Nephron (organoid): ENCODE results near the gene CCR5AS.

ENCODE experiments used
- H3K27ac Mint-ChIP-seq, 3 experiments: 2 replicates each; pipeline ENCODE4 v1.8.0; 2020; ENCODE audit warnings: mixed read lengths in 3 of 3, mild to moderate bottlenecking in 2 of 3, moderate library complexity in 1 of 3
- H3K27me3 Mint-ChIP-seq: 2 replicates; pipeline ENCODE4 v1.8.0; 2021; ENCODE audit warnings: low read depth, mild to moderate bottlenecking, moderate library complexity, mixed read lengths
- H3K36me3 Mint-ChIP-seq: 2 replicates; pipeline ENCODE4 v1.8.0; 2020; ENCODE audit warnings: low read depth, mixed read lengths
- H3K4me1 Mint-ChIP-seq: 2 replicates; pipeline ENCODE4 v1.8.0; 2020; ENCODE audit warnings: mixed read lengths
- H3K4me3 Mint-ChIP-seq, 3 experiments: 2 replicates each; pipeline ENCODE4 v1.8.0; 2020; ENCODE audit warnings: mild to moderate bottlenecking in 3 of 3, mixed read lengths in 3 of 3, moderate library complexity in 2 of 3
- H3K9me3 Mint-ChIP-seq: 2 replicates; pipeline ENCODE4 v1.8.0; 2020; ENCODE audit warnings: mixed read lengths
- TF ChIP-seq, protein P1 (sequence below), 3 experiments: fragments of 200-600 bp; sonication (generic); IDR thresholded peaks; one replicate each; pipeline ENCODE4 v1.5.0; 2021; ENCODE audit warnings: antibody characterized with exemption in 3 of 3; ENCODE audit not compliant: unreplicated experiment in 3 of 3

CCR5AS gene

GRCh38 chr3:46360907-46361306, 46.0 kb downstream of the CCR5AS start:
- TF ChIP-seq, protein P1, sequence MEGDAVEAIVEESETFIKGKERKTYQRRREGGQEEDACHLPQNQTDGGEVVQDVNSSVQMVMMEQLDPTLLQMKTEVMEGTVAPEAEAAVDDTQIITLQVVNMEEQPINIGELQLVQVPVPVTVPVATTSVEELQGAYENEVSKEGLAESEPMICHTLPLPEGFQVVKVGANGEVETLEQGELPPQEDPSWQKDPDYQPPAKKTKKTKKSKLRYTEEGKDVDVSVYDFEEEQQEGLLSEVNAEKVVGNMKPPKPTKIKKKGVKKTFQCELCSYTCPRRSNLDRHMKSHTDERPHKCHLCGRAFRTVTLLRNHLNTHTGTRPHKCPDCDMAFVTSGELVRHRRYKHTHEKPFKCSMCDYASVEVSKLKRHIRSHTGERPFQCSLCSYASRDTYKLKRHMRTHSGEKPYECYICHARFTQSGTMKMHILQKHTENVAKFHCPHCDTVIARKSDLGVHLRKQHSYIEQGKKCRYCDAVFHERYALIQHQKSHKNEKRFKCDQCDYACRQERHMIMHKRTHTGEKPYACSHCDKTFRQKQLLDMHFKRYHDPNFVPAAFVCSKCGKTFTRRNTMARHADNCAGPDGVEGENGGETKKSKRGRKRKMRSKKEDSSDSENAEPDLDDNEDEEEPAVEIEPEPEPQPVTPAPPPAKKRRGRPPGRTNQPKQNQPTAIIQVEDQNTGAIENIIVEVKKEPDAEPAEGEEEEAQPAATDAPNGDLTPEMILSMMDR (IDR thresholded peaks at IDR 0.05; ENCODE audit: unreplicated experiment in 3 of 3): no peak
- Mint-ChIP-seq H3K4me3 (no peak overlapping the region), H3K36me3 (no peaks in the 10 kb centered on the region), H3K9me3 (no peaks in the 10 kb centered on the region), H3K4me1 (no peaks in the 10 kb centered on the region), H3K27ac (no peak overlapping the region), H3K27me3 (peaks cover 39% of the 10 kb centered on the region)

GRCh38 chr3:46359733-46360493, 47.0 kb downstream of the CCR5AS start:
- no peak overlapping the region for H3K4me3 Mint-ChIP-seq
- no peaks in the 10 kb centered on the region for H3K9me3 Mint-ChIP-seq
- peaks cover 44% of the 10 kb centered on the region for H3K27me3 Mint-ChIP-seq
- no peaks in the 10 kb centered on the region for H3K4me1 Mint-ChIP-seq
- H3K36me3 Mint-ChIP-seq: no peaks in the 10 kb centered on the region
- H3K27ac Mint-ChIP-seq: no peak overlapping the region
- TF ChIP-seq, protein P1 (IDR thresholded peaks at IDR 0.05; ENCODE audit: unreplicated experiment in 3 of 3): no peak

- Mint-ChIP-seq H3K27me3 (peaks cover 56% of the 10 kb centered on the region), H3K4me1 (no peaks in the 10 kb centered on the region), H3K4me3 (no peak overlapping the region), H3K36me3 (no peaks in the 10 kb centered on the region), H3K9me3 (no peaks in the 10 kb centered on the region), H3K27ac (no peak overlapping the region)
- TF ChIP-seq, protein P1 (IDR thresholded peaks at IDR 0.05; ENCODE audit: unreplicated experiment in 3 of 3): no peak
Measured at GRCh38 chr3:46358466-46358865, 48.4 kb downstream of the CCR5AS start.

GRCh38 chr3:46356909-46357308, 50.0 kb downstream of the CCR5AS start:
- Mint-ChIP-seq H3K4me3 (no peak overlapping the region), H3K36me3 (no peaks in the 10 kb centered on the region), H3K27me3 (peaks cover 66% of the 10 kb centered on the region), H3K9me3 (no peaks in the 10 kb centered on the region), H3K27ac (no peak overlapping the region), H3K4me1 (no peaks in the 10 kb centered on the region)
- TF ChIP-seq, protein P1 (IDR thresholded peaks at IDR 0.05; ENCODE audit: unreplicated experiment in 3 of 3): no peak

DNA sequence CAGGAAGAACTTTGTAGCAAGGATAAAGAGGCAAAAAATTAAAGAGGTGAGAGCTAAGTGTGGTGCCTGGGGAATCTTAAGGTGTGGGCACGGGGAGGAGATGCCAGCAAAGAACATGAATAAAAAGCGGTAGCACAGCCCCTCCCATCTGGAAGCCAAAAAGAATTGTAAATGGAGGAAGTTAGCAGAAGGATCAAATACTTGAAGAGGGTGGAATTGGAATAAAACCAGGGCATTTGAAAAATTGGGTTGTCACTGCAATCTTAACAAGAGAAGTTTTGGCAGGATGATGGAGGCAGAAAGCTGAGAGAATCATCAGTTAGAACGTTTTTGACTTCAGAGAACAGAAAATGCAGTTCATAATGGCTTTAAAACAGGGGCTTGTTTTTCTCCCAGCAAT, 50.6 kb downstream of the CCR5AS start:
- TF ChIP-seq, protein P1 (IDR thresholded peaks at IDR 0.05; ENCODE audit: unreplicated experiment in 3 of 3): no peak
- H3K27me3 Mint-ChIP-seq: peaks cover 69% of the 10 kb centered on the region
- H3K9me3 Mint-ChIP-seq: no peaks in the 10 kb centered on the region
- H3K27ac Mint-ChIP-seq: no peak overlapping the region
- H3K4me1 Mint-ChIP-seq: no peaks in the 10 kb centered on the region
- no peaks in the 10 kb centered on the region for H3K36me3 Mint-ChIP-seq
- H3K4me3 Mint-ChIP-seq: no peak overlapping the region

DNA sequence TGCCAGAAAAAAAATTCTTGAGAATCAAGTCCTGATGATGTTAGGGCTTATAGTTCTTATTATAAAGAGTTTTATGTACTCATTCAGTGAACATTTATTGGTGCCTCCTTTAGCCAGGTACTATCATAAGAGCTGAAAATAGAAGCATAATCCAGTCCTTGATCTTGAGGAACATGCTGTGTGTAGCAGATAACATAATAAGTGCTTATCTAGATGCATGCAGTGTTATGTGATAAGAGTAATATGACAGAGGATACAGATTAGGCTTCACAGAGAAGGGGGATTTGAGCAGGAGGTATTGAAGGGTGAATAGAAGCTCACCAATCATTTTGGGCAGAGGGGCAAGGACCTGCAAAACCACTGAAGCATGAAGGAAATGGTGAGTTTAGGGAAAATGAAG, 51.9 kb downstream of the CCR5AS start:
- no peaks in the 10 kb centered on the region for H3K9me3 Mint-ChIP-seq
- no peak overlapping the region for H3K4me3 Mint-ChIP-seq
- TF ChIP-seq, protein P1 (IDR thresholded peaks at IDR 0.05; ENCODE audit: unreplicated experiment in 3 of 3): no peak
- no peaks in the 10 kb centered on the region for H3K36me3 Mint-ChIP-seq
- H3K27ac Mint-ChIP-seq: no peak overlapping the region
- peaks cover 68% of the 10 kb centered on the region for H3K27me3 Mint-ChIP-seq
- H3K4me1 Mint-ChIP-seq: no peaks in the 10 kb centered on the region
